ENCODE measurements around the gene GFRA1.

The GFRA1 gene

GRCh38 chr10:116208956-116209567, 63.9 kb downstream of the GFRA1 start:
- Mint-ChIP-seq H3K27me3 (ENCODE audit: low read depth) (peaks cover 4% of the 10 kb centered on the region), H3K4me3 (no peak overlapping the region), H3K27ac (peak overlapping the region in 2 of 3 experiments; percentile 61 to 82), H3K36me3 (ENCODE audit: low read depth) (no peaks in the 10 kb centered on the region), H3K4me1 (peaks cover 68% of the 10 kb centered on the region), H3K9me3 (no peaks in the 10 kb centered on the region)
- no peak for TF ChIP-seq CTCF (IDR thresholded peaks at IDR 0.05; ENCODE audit: unreplicated experiment in 3 of 3)

GRCh38 chr10:116207690-116208089, 65.3 kb downstream of the GFRA1 start:
- H3K9me3 Mint-ChIP-seq = no peaks in the 10 kb centered on the region
- H3K36me3 Mint-ChIP-seq (ENCODE audit: low read depth) = no peaks in the 10 kb centered on the region
- H3K4me3 Mint-ChIP-seq = no peak overlapping the region
- H3K27me3 Mint-ChIP-seq (ENCODE audit: low read depth) = peaks cover 12% of the 10 kb centered on the region
- TF ChIP-seq CTCF (IDR thresholded peaks at IDR 0.05; ENCODE audit: unreplicated experiment in 3 of 3) = no peak
- H3K4me1 Mint-ChIP-seq = peaks cover 60% of the 10 kb centered on the region
- no peak overlapping the region for H3K27ac Mint-ChIP-seq

- TF ChIP-seq CTCF (IDR thresholded peaks at IDR 0.05; ENCODE audit: unreplicated experiment in 3 of 3) = no peak
- no peak overlapping the region for H3K4me3 Mint-ChIP-seq
- no peaks in the 10 kb centered on the region for H3K36me3 Mint-ChIP-seq (ENCODE audit: low read depth)
- peaks cover 13% of the 10 kb centered on the region for H3K27me3 Mint-ChIP-seq (ENCODE audit: low read depth)
- no peak overlapping the region for H3K27ac Mint-ChIP-seq
- peaks cover 23% of the 10 kb centered on the region for H3K4me1 Mint-ChIP-seq
- H3K9me3 Mint-ChIP-seq = no peaks in the 10 kb centered on the region
Observed at GRCh38 chr10:116203661-116204060, 69.3 kb downstream of the GFRA1 start.

- Mint-ChIP-seq H3K27ac (no peak overlapping the region), H3K9me3 (no peaks in the 10 kb centered on the region), H3K4me3 (no peak overlapping the region), H3K4me1 (peaks cover 14% of the 10 kb centered on the region), H3K27me3 (ENCODE audit: low read depth) (peaks cover 9% of the 10 kb centered on the region), H3K36me3 (ENCODE audit: low read depth) (no peaks in the 10 kb centered on the region)
- TF ChIP-seq CTCF (IDR thresholded peaks at IDR 0.05; ENCODE audit: unreplicated experiment in 3 of 3) = no peak
Observed at GRCh38 chr10:116201670-116202430, 71.2 kb downstream of the GFRA1 start.

- TF ChIP-seq CTCF (IDR thresholded peaks at IDR 0.05; ENCODE audit: unreplicated experiment in 3 of 3) = no peak
- H3K4me1 Mint-ChIP-seq = peaks cover 12% of the 10 kb centered on the region
- no peaks in the 10 kb centered on the region for H3K36me3 Mint-ChIP-seq (ENCODE audit: low read depth)
- no peak overlapping the region for H3K27ac Mint-ChIP-seq
- no peaks in the 10 kb centered on the region for H3K9me3 Mint-ChIP-seq
- H3K4me3 Mint-ChIP-seq = no peak overlapping the region
- peaks cover 9% of the 10 kb centered on the region for H3K27me3 Mint-ChIP-seq (ENCODE audit: low read depth)
Observed at GRCh38 chr10:116201011-116201410, 72.0 kb downstream of the GFRA1 start.

GRCh38 chr10:116198676-116199035, 74.3 kb downstream of the GFRA1 start:
- TF ChIP-seq CTCF (IDR thresholded peaks at IDR 0.05; ENCODE audit: unreplicated experiment in 3 of 3) = no peak
- no peak overlapping the region for H3K4me3 Mint-ChIP-seq
- H3K27me3 Mint-ChIP-seq (ENCODE audit: low read depth) = peaks cover 9% of the 10 kb centered on the region
- H3K9me3 Mint-ChIP-seq = peaks cover 20% of the 10 kb centered on the region
- peaks cover 15% of the 10 kb centered on the region for H3K36me3 Mint-ChIP-seq (ENCODE audit: low read depth)
- peaks cover 8% of the 10 kb centered on the region for H3K4me1 Mint-ChIP-seq
- H3K27ac Mint-ChIP-seq = peak overlapping the region in 1 of 3 experiments; percentile 64

Data from nephron (organoid).